Esophagus squamous epithelium (tissue), 4 donors: ENCODE data around the gene TNIK.

Experiments
- CTCF ChIP-seq, 6 experiments: fragments of 450-650 bp in 4 of 6; fragments of 200-600 bp in 2 of 6; sonication (generic) in 2 of 6; IDR thresholded peaks; one replicate each; pipeline ENCODE4 v1.5.1; 2016 to 2019; ENCODE audit warnings: antibody characterized with exemption in 6 of 6, mild to moderate bottlenecking in 4 of 6, moderate library complexity in 4 of 6
- POLR2A ChIP-seq, 4 donors: fragments of 450-650 bp; IDR thresholded peaks; one replicate each; pipeline ENCODE4 v1.6.1; 2017; ENCODE audit warnings: antibody characterized with exemption in 4 of 4, mild to moderate bottlenecking in 4 of 4, moderate library complexity in 3 of 4

GRCh38 chr3:171249245-171249644, 211.0 kb downstream of the TNIK start:
- no peak for TF ChIP-seq CTCF (IDR thresholded peaks at IDR 0.05)
- TF ChIP-seq POLR2A (IDR thresholded peaks at IDR 0.05) = no peak
